Anterior cingulate cortex (tissue), 58 donors: ENCODE measurements around the gene ADRA2B.

Source experiments
- DNase-seq, 58 donors: peaks; one replicate each; lab custom pipeline; 2025; lab: John Stamatoyannopoulos, UW

ADRA2B gene

DNA sequence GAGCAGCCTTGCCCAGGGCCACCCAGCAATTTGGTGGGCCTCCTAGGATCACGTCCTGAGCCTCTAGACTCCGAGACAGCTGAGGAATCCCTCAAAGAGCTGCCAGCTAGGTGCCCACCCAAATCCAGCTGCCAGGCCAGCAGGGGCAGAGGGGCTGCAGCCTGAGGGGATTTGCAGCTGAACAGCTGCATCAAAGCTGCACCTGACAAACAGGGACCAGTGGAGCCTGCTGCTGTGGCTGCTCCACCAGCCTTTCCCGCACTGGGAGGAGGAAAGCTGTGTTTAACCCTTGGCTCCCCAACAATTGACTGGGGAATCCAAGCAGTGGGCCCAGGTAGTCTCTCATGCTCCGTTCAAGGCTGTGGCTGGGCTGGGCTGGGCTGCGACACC lies 8.2 kb downstream of the ADRA2B start:
- DNase-seq, result no peak

DNA sequence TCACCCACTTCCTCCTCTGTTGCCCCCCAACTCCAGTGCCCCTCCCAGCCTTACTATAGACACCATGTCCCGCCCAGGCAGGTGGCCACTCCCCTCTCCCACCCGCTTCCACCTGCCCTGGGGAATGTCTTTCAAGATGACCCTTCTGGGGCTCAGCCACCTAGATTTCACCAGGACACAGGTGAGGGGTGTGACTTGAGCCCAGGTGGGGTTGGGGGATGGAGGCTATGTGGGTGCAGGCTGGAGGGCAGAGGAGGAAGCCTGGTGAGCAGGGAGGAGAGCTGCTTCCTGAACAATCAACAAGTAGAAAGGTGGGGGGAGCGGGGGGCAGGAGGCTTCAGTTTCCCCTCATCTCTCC lies 8.7 kb downstream of the ADRA2B start:
- no peak for DNase-seq

GRCh38 chr2:96106991-96107707 lies 9.2 kb downstream of the ADRA2B start:
- no peak for DNase-seq

GRCh38 chr2:96105994-96106715 lies 10.2 kb downstream of the ADRA2B start:
- DNase-seq, result no peak

DNA sequence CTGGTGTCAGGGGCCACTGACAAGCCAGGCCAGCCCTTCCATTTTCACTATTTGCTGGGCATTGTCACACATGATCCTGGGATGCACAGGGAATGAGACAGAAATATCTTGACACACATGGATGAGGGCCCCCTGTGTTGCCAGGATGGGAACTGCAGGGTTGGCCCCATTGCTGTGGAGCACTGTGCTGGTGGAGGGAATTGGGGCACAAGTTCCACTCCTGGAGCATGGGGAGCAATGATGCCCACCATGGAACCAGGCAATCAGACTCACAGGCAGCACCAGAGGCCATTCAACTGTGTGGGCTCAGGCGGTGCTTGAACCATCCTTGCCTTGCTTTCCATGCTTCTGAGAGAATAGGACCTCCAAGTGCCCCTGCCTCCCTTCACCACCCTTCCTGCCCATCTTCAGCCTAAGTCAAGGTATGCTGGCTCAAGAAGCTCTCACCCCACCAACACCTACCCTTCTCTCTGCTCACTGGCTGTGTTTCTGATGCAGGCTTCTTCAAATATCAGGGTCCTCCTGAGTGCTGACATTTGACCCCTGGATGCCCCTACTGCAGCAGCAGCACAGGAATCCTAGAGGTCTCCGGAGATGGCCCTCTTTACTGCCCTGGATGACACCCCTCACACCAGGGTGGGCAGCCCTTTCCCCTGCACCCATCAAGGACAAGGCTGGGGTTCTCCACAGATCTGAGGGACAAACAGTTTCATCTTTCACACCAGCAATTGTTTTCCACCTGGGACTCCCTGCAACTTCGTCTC lies 11.0 kb downstream of the ADRA2B start:
- DNase-seq, result no peak

- DNase-seq, result no peak
These were observed 11.9 kb downstream of the ADRA2B start for GRCh38 chr2:96104487-96104861.

DNA sequence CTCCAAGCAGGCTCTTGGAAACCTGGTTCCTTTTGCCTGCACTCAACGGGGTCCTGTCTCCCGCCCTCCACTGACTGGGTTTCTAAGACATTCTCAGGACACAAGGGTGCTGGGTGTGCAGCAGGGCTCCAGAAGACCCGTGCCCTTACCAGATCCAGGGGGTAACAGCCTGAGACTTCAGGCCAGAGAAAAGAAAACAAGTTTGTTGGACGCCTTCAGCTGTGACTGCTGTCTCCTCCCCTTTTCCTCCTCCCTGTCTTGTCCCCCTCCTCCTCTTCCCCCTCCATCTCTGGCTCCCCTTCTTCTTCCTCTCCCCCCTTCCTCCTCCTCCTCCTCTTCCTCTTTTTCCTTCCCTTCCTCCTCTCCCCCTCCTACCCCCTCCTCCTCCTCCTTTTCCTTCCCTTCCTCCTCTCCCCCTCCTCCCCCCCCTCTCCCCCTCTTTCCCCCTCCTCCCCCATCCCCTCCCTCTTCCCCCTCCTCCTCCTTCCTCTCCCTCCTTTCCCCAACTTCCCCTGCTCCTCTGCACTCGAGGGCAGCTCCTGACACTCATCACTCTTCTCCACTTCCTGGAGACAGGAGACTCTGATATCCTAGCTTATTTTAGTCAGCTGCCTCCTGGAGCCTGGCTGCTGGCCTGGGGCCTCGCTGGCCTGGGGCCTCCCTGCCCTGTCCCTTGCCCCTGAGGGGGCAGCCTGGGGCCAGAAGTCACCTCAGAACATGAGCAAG lies 12.4 kb downstream of the ADRA2B start:
- no peak for DNase-seq

DNA sequence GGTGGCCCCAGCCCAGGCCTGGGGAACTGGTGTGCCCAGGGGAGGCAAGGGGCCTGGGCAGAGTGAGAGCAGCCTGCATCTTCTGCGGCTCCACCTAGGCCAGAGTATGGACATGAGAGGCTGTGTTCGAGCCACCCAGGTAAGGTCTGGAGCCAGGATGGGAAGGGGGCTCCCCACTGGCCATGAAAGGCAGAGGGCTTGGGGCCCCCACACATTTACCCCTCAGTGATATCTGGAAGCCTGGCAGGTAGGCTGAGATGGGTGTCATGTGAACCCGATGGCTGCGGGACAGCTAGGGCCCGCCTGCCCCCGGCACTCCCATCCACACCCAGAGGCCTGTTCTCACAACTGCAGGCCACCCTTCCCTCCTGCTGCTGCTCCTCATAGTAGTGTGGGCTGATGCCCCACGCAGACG lies 13.2 kb downstream of the ADRA2B start:
- DNase-seq, result no peak

DNA sequence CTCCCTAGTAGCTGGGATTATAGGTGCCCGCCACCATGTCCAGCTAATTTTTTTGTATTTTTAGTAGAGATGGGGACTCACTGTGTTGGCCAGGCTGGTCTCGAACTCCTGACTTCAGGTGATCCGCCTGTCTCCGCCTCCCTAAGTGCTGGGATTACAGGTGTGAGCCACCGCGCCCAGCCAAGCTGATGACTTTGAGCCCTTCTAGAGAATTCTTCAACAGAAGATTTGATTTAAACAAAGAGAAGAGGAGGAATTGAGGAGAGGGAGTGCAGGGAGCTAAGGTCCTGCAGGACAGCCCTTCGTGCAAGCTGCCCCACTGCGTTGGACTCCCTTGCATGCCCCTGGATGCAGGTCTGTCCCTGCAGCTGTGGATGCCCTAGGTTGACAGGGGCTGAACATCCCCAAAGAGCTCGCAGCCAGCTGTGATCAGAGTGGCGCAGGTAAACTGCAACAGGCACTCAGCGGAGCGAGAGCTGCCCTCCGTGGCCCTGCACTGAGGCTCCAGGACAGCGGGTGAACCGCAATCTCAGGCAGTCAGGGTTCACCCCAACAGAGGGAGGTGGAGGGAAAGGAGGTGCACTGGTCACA lies 13.7 kb downstream of the ADRA2B start:
- DNase-seq, result no peak

DNA sequence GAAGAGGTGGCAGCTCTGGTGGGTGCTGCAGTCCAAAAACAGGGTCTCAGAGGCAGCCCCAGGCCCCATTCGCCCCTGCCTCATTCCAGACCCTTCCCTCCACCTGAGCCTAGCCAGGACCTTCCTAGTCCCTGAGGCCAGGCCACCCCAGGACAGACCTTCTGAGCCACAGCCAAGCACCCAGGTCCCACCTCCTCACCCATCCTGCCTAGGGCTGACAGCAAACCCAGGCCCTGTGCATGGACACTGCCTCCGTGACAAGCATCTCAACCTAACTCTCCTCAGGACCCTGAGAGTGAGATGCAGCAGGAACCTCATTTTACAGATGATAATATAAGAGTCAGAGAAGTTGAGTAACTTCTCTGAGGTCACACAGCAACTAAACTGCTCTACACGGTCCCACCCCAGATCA lies 15.5 kb downstream of the ADRA2B start:
- no peak for DNase-seq

GRCh38 chr2:96099861-96100798 lies 16.2 kb downstream of the ADRA2B start:
- DNase-seq, result no peak

DNA sequence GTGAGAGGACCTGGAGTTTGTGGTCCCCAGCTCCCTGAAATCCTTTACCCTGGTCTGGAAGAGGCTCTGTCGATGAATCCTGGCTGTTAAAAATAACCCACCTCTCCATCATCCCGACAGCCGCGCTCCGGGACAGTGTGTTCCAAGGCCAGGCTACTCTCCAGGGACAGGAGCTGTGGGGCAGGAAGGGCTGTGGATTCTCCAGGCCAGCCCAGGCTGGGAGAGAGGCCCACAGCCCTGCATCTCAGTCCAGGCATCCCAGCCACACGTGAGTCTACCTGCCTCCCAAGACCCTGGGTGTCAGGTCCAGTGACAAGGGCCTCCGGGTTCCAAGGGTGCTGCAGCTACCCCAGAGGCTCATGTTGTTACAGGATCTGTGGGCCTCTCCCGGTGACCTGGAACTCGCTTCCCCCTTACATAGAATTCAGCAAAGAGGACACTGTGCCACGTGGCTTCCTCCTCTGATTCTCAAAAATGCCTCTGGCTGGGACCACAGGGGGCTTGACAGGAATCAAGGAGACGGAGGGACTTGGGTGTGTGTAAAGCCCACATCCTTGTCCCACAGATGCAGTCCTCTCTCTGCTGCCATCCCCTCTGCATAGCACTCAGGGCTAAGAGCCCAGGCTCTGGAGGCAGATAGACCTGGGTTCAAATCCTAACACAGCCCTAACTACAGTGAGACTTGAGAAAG lies 17.3 kb downstream of the ADRA2B start:
- no peak for DNase-seq

DNA sequence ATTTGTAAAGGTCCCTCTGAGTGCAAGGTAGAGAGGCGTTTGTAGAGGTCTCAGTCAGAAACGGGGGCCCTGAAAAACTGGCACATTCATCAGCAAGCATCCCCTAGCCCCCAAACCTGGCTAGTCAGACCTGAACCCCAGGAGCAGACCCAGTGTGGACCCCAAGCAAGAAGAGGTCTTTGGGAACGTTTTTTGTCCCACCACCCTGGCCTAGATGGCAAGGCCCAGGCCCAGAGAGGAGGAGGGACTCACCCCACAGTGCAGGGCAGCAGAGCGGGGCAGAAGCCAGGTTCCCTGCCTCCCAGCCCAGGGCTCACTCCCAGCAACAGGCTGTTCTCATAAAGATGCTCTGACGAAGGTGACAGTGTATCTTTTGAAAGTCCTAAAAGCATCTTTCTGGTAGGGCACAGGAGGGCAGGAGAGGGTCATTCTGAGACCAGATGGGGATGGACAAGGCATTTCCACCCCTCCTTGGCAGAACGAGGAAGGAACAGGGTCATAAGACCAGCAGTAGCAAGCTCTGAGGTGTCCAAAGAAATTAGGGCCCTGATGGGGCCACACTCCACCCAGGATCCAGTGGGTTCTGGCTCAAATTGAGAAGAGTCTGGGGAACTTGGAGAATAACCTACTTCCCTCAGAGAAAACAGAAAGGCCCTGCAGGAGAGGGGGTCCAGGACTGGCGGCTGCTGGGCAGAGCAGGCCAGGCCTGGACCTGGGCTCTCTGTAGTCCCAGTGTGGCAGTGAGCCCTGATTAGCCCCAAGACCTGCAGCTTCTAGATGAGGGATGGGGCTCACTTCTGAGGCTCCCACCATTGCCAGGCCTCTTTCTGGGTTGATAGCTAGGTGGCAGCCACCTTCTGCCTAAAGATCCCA lies 18.2 kb downstream of the ADRA2B start:
- no peak for DNase-seq

GRCh38 chr2:96097441-96097840 lies 18.9 kb downstream of the ADRA2B start:
- DNase-seq, result no peak

GRCh38 chr2:96095116-96095636 lies 21.2 kb downstream of the ADRA2B start:
- DNase-seq, result no peak

- DNase-seq, result no peak
These were observed 22.8 kb downstream of the ADRA2B start for GRCh38 chr2:96093528-96093927.

DNA sequence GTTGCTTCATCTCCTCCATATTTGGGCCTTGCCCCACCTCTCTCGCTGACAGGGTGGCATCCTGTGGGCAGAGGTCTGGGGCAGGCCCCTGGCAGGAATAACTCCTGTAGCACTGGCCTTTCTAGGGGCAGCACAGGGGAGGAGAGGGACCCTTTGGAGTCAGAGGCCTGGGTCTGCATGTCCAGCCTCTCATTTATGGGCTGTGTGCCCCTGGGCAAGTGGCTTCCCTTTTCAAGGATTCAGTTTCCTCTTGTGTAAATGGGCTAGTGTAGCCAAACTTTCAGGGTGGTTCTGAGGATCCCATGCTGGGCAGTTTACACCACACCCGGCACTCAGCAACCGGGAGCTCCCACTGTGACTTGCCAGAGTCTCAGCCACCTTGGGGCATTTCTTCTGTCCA lies 23.4 kb downstream of the ADRA2B start:
- no peak for DNase-seq

DNA sequence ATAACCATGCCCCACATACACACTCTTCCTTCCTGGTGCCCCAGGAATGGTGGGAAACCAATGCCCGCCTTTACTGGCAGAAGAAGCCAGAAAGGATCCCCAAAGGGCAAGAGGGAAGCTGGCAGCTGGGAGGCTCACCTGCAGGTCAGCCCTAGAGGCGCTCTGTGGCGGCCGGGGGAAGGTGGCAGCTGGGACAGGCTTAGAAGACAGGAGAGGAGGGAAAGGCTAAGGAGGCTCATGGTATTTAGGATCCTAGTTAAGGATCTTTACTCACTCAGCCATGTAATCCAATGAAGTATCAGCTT lies 23.8 kb downstream of the ADRA2B start:
- no peak for DNase-seq
